Smooth muscle cell (in vitro differentiated cells): Measurements from ENCODE around the gene CEP55. TPM values are rescaled to one million over a fixed set of nuclear protein-coding genes. Genes with fewer than 3 reads are reported as not detected.
A peak's percentile ranks its signal among the peaks of the same experiment; 100 is the strongest.

Experiments used
- DNase-seq: peaks from one replicate; lab custom pipeline; 2025; ENCODE audit not compliant: unreplicated experiment; lab: John Stamatoyannopoulos, UW
- H2AFZ ChIP-seq: fragments of 200-600 bp; sonication (generic); 2 replicates; pipeline ENCODE4 v1.6.0; 2016; ENCODE audit warnings: antibody characterized with exemption, low read depth, mild to moderate bottlenecking
- H3F3A ChIP-seq: fragments of 200-600 bp; sonication (generic); 2 replicates; pipeline ENCODE4 v1.6.0; 2017; ENCODE audit warnings: antibody characterized with exemption, low read depth
- H3K27ac ChIP-seq: fragments of 200-600 bp; sonication (generic); 2 replicates; pipeline ENCODE4 v1.5.1; 2016; ENCODE audit warnings: low read depth, mild to moderate bottlenecking
- H3K27me3 ChIP-seq: fragments of 200-600 bp; sonication (generic); 2 replicates; pipeline ENCODE4 v1.6.1; 2016; ENCODE audit warnings: low read depth, mild to moderate bottlenecking
- H3K36me3 ChIP-seq: fragments of 200-600 bp; sonication (generic); 2 replicates; pipeline ENCODE4 v1.5.1; 2016; ENCODE audit warnings: low read depth
- H3K4me1 ChIP-seq: fragments of 200-600 bp; sonication (generic); 2 replicates; pipeline ENCODE4 v1.5.1; 2016; ENCODE audit warnings: low read depth
- H3K4me2 ChIP-seq: fragments of 200-600 bp; sonication (generic); 2 replicates; pipeline ENCODE4 v1.6.0; 2016; ENCODE audit warnings: mild to moderate bottlenecking
- H3K4me3 ChIP-seq: fragments of 200-600 bp; sonication (generic); 2 replicates; pipeline ENCODE4 v1.5.1; 2016; ENCODE audit warnings: mild to moderate bottlenecking
- H3K79me2 ChIP-seq: fragments of 200-600 bp; sonication (generic); 2 replicates; pipeline ENCODE4 v1.6.0; 2016; ENCODE audit warnings: low read depth, mild to moderate bottlenecking
- H3K9ac ChIP-seq: fragments of 200-600 bp; sonication (generic); 2 replicates; pipeline ENCODE4 v1.6.0; 2016; ENCODE audit warnings: low read depth
- H3K9me3 ChIP-seq: fragments of 200-600 bp; sonication (generic); replicated peaks from 2 replicates; pipeline ENCODE4 v1.5.1; 2016; ENCODE audit warnings: low read depth
- H4K20me1 ChIP-seq: fragments of 200-600 bp; sonication (generic); 2 replicates; pipeline ENCODE4 v1.6.0; 2016; ENCODE audit warnings: low read depth
- CTCF ChIP-seq: fragments of 200-600 bp; sonication (generic); IDR thresholded peaks from 2 replicates; pipeline ENCODE4 v1.5.1; 2017; ENCODE audit warnings: borderline replicate concordance, mild to moderate bottlenecking, antibody characterized with exemption; ENCODE audit not compliant: insufficient read depth, poor library complexity, severe bottlenecking
- WGBS: methylation state at CpG from one replicate; pipeline ENCODE4 v1.1.7; 2016; ENCODE audit warnings: low lambda C conversion rate; 5-methylcytosine and 5-hydroxymethylcytosine counted together
- polyA plus RNA-seq: library from polyadenylated mRNA; unstranded; fragments of >200 nt; fragmentation: Nextera tagmentation; extraction: Ambion mirVana; gene quantifications from 2 replicates; pipeline ENCODE4 v1.2.1, GENCODE V29; 2016
- total RNA-seq: library from RNA; depleted of rRNA; stranded (reverse); fragments of >200 nt; gene quantifications from 2 replicates; pipeline ENCODE4 v1.2.3, GENCODE V29; 2014

CEP55 gene
- total and polyA plus RNA-seq, 2 experiments from 2014 or later = 6.8 to 9.3 TPM

GRCh38 chr10:93473161-93473560 lies 23.3 kb upstream of the CEP55 start:
- H3K4me1 ChIP-seq = peaks cover 14% of the 10 kb centered on the region
- no peaks in the 10 kb centered on the region for H3K27me3 ChIP-seq
- no peak for TF ChIP-seq CTCF
- 94% methylated on average over 2 of the region's 2 CpGs for WGBS
- H4K20me1 ChIP-seq = peaks cover 10% of the 10 kb centered on the region
- H3K27ac ChIP-seq = peak overlapping the region; percentile 38
- H3K4me3 ChIP-seq = no peak overlapping the region
- no peaks in the 10 kb centered on the region for H3K36me3 ChIP-seq
- no peaks in the 10 kb centered on the region for H3K9me3 ChIP-seq
- no peak overlapping the region for H2AFZ ChIP-seq
- H3F3A ChIP-seq = peaks cover 35% of the 10 kb centered on the region
- no peak for DNase-seq
- no peak overlapping the region for H3K9ac ChIP-seq
- H3K4me2 ChIP-seq = no peak overlapping the region
- peaks cover 80% of the 10 kb centered on the region for H3K79me2 ChIP-seq

- peaks cover 14% of the 10 kb centered on the region for H3K4me1 ChIP-seq
- no peak overlapping the region for H2AFZ ChIP-seq
- no peaks in the 10 kb centered on the region for H3K27me3 ChIP-seq
- TF ChIP-seq CTCF = no peak
- H3F3A ChIP-seq = peaks cover 28% of the 10 kb centered on the region
- peak overlapping the region; percentile 38 for H3K27ac ChIP-seq
- peaks cover 10% of the 10 kb centered on the region for H4K20me1 ChIP-seq
- peaks cover 88% of the 10 kb centered on the region for H3K79me2 ChIP-seq
- no peaks in the 10 kb centered on the region for H3K9me3 ChIP-seq
- no peak overlapping the region for H3K4me3 ChIP-seq
- 76% methylated on average over 7 of the region's 7 CpGs for WGBS
- DNase-seq = no peak
- no peaks in the 10 kb centered on the region for H3K36me3 ChIP-seq
- H3K9ac ChIP-seq = no peak overlapping the region
- H3K4me2 ChIP-seq = peak overlapping the region; percentile 3
Observed at GRCh38 chr10:93473804-93474472, 22.5 kb upstream of the CEP55 start.

- peak overlapping the region; percentile 52 for H3K27ac ChIP-seq
- no peak for DNase-seq
- peaks cover 26% of the 10 kb centered on the region for H3K4me1 ChIP-seq
- H3K9ac ChIP-seq = no peak overlapping the region
- H3K79me2 ChIP-seq = peaks cover 91% of the 10 kb centered on the region
- H3K4me3 ChIP-seq = no peak overlapping the region
- H3K9me3 ChIP-seq = no peaks in the 10 kb centered on the region
- H2AFZ ChIP-seq = no peak overlapping the region
- WGBS = 81% methylated on average over 2 of the region's 2 CpGs
- H3K36me3 ChIP-seq = no peaks in the 10 kb centered on the region
- H3F3A ChIP-seq = peaks cover 17% of the 10 kb centered on the region
- no peak overlapping the region for H3K4me2 ChIP-seq
- peaks cover 10% of the 10 kb centered on the region for H4K20me1 ChIP-seq
- no peak for TF ChIP-seq CTCF
- no peaks in the 10 kb centered on the region for H3K27me3 ChIP-seq
Observed at GRCh38 chr10:93475227-93475626, 21.2 kb upstream of the CEP55 start.

GRCh38 chr10:93475871-93476270 lies 20.5 kb upstream of the CEP55 start:
- 32% methylated on average over 2 of the region's 2 CpGs for WGBS
- no peak overlapping the region for H2AFZ ChIP-seq
- H3K36me3 ChIP-seq = no peaks in the 10 kb centered on the region
- H3K79me2 ChIP-seq = peaks cover 92% of the 10 kb centered on the region
- no peak overlapping the region for H3K4me3 ChIP-seq
- peak overlapping the region; percentile 52 for H3K27ac ChIP-seq
- peaks cover 26% of the 10 kb centered on the region for H3K4me1 ChIP-seq
- peaks cover 10% of the 10 kb centered on the region for H4K20me1 ChIP-seq
- H3K4me2 ChIP-seq = peak overlapping the region; percentile 38
- H3F3A ChIP-seq = peaks cover 11% of the 10 kb centered on the region
- no peaks in the 10 kb centered on the region for H3K27me3 ChIP-seq
- H3K9me3 ChIP-seq = no peaks in the 10 kb centered on the region
- H3K9ac ChIP-seq = no peak overlapping the region
- TF ChIP-seq CTCF = no peak
- DNase-seq = no peak
